ENCODE measurements around the gene MDN1. TPM values are rescaled to one million over a fixed set of nuclear protein-coding genes. Genes with fewer than 3 reads are reported as not detected.
"Not testable (repeated sequence)": the region's sequence is repeated elsewhere in the genome, so short reads cannot be mapped to it uniquely, and the experiment has no call there.

The MDN1 gene
- total RNA-seq, 4 donors from 2014 or later: 13.5 to 22.0 (median 17.0) TPM

DNA sequence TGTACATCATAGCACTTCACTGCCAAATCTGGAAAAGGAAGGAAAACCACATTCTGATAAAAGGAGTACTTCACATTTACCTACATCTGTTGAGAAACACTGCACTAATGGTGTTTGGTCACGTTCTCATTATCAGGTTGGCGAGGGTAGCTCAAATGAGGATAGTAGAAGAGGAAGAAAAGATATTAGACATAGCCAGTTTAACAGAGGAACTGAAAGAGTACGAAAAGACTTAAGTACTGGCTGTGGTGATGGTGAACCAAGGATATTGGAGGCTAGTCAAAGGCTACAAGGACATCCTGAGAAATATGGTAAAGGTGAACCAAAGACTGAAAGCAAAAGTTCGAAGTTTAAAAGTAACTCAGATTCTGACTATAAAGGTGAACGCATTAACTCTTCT lies 42.7 kb upstream of the MDN1 start:
- TF ChIP-seq, protein P1, sequence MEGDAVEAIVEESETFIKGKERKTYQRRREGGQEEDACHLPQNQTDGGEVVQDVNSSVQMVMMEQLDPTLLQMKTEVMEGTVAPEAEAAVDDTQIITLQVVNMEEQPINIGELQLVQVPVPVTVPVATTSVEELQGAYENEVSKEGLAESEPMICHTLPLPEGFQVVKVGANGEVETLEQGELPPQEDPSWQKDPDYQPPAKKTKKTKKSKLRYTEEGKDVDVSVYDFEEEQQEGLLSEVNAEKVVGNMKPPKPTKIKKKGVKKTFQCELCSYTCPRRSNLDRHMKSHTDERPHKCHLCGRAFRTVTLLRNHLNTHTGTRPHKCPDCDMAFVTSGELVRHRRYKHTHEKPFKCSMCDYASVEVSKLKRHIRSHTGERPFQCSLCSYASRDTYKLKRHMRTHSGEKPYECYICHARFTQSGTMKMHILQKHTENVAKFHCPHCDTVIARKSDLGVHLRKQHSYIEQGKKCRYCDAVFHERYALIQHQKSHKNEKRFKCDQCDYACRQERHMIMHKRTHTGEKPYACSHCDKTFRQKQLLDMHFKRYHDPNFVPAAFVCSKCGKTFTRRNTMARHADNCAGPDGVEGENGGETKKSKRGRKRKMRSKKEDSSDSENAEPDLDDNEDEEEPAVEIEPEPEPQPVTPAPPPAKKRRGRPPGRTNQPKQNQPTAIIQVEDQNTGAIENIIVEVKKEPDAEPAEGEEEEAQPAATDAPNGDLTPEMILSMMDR (IDR thresholded peaks at IDR 0.05 in 4 of 5, conservative IDR thresholded peaks at IDR 0.05 in 1 of 5): no peak
- no peak for TF ChIP-seq POLR2A (IDR thresholded peaks at IDR 0.05)
- intact Hi-C loops (cut with DNase I; ENCODE audit: low total_unique reads) (no loop called here), in situ Hi-C loops (cut with MboI; ENCODE audit: low sequenced_read_pairs in 4 of 4) (no loop called here)

DNA sequence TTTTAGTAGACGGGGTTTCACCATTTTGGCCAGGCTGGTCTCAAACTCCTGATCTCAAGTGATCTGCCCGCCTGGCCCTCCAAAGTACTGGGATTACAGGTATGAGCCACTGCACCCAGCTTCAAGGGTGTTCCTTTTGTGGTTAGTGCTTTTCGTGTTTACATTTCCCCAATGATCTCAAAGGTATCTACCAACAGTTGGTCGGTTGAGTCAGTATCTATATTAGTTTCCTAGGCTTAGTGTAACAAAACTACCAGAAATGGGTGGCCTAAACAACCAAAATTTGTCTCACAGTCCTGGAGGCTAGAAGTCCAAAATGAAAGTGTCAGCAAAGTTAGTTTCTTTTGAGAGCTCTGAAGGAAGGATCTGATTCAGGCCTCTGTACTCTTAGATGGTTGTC lies 40.1 kb upstream of the MDN1 start:
- H3K4me3 ChIP-seq: no peak overlapping the region
- H3K9me3 ChIP-seq: no peaks in the 10 kb centered on the region
- H3K27me3 ChIP-seq: no peaks in the 10 kb centered on the region
- no peak for TF ChIP-seq POLR2A (IDR thresholded peaks at IDR 0.05)
- TF ChIP-seq, protein P1 (IDR thresholded peaks at IDR 0.05 in 4 of 5, conservative IDR thresholded peaks at IDR 0.05 in 1 of 5): no peak
- intact Hi-C loops (cut with DNase I; ENCODE audit: low total_unique reads): no loop called here
- H3K4me1 ChIP-seq: no peaks in the 10 kb centered on the region
- ATAC-seq (no peak), DNase-seq (no peak)
- peaks cover 6 to 92% of the 10 kb centered on the region in 2 donors for H3K36me3 ChIP-seq
- in situ Hi-C loops (cut with MboI; ENCODE audit: low sequenced_read_pairs in 4 of 4): no loop called here
- H3K27ac ChIP-seq: no peak overlapping the region

More for the DNA sequence above, 42.7 kb upstream of the MDN1 start:
- no peak for DNase-seq
- no peak overlapping the region for H3K4me3 ChIP-seq
- H3K27ac ChIP-seq: no peak overlapping the region
- no peaks in the 10 kb centered on the region for H3K4me1 ChIP-seq
- no peaks in the 10 kb centered on the region for H3K9me3 ChIP-seq
- no peak for ATAC-seq
- peaks cover 3 to 88% of the 10 kb centered on the region in 2 donors for H3K36me3 ChIP-seq
- no peaks in the 10 kb centered on the region for H3K27me3 ChIP-seq

DNA sequence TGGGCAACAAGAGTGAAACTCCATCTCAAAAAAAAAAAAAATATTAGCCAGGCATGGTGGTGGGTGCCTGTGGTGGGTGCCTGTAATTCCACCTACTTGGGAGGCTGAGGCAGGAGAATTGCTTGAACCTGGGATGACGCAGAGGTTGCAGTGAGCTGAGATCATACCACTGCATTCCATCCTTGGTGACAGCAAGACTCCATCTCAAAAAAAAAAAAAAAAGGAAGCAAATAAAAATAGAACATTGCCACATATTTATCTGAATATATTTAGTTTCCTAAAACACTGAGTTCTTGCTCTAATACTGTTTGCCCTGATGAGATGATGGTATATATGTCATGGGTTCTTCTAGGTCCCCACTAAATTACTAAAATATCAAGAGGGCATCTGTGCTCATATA lies 38.4 kb upstream of the MDN1 start:
- H3K4me3 ChIP-seq: no peak overlapping the region
- H3K36me3 ChIP-seq: peaks cover 6 to 87% of the 10 kb centered on the region in 2 donors
- in situ Hi-C loops (cut with MboI; ENCODE audit: low sequenced_read_pairs in 4 of 4): no loop called here
- no peaks in the 10 kb centered on the region for H3K9me3 ChIP-seq
- H3K4me1 ChIP-seq: no peaks in the 10 kb centered on the region
- H3K27me3 ChIP-seq: no peaks in the 10 kb centered on the region
- intact Hi-C loops (cut with DNase I; ENCODE audit: low total_unique reads): no loop called here
- DNase-seq (no peak), ATAC-seq (no peak)
- TF ChIP-seq, protein P1 (IDR thresholded peaks at IDR 0.05 in 4 of 5, conservative IDR thresholded peaks at IDR 0.05 in 1 of 5): no peak
- TF ChIP-seq POLR2A (IDR thresholded peaks at IDR 0.05): no peak
- no peak overlapping the region for H3K27ac ChIP-seq

DNA sequence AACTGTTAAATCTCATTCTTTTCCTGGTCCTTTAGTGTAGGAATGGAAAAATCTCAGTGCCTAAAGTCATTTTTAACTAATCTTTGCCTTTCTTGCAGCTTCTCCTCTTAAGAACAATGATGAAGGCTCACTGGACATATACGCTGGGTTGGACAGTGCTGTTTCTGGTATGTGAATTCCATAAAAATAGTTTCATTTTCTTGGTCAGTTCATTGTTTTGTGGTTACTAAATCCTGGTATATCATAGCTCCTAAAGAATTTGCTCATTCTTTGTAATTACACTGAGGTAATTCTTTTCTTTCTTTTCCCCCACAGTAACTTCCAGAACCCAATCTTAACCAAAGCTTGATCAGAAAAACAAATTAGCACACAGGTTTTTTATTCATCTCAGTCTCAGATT lies 33.5 kb upstream of the MDN1 start:
- in situ Hi-C loops (cut with MboI; ENCODE audit: low sequenced_read_pairs in 4 of 4) (no loop called here), intact Hi-C loops (cut with DNase I; ENCODE audit: low total_unique reads) (no loop called here)
- DNase-seq (no peak), ATAC-seq (no peak)
- Histone ChIP-seq H3K4me1 (no peaks in the 10 kb centered on the region), H3K4me3 (no peak overlapping the region), H3K36me3 (peaks cover 6 to 43% of the 10 kb centered on the region in 2 donors), H3K27me3 (no peaks in the 10 kb centered on the region), H3K9me3 (no peaks in the 10 kb centered on the region), H3K27ac (no peak overlapping the region)
- TF ChIP-seq, protein P1 (IDR thresholded peaks at IDR 0.05 in 4 of 5, conservative IDR thresholded peaks at IDR 0.05 in 1 of 5): no peak

DNA sequence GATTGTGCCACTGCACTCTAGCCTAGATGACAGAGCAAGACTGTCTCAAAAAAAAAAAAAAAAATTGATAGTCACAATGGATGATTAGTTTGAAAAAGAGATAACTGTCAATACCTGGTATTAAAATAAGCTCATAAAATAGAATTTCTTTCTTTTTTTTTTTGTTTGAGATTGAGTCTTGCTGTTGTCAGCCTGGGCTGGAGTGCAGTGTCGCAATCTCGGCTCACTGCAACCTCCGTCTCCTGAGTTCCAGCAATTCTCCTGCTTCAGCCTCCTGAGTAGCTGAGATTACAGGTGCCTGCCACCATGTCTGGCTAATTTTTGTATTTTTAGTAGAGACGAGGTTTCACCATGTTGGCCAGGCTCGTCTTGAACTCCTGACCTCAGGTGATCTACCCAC lies 27.9 kb upstream of the MDN1 start:
- H3K4me3 ChIP-seq; H3K4me1 ChIP-seq; H3K27ac ChIP-seq; DNase-seq; H3K36me3 ChIP-seq; H3K9me3 ChIP-seq; intact Hi-C loops (cut with DNase I; ENCODE audit: low total_unique reads); in situ Hi-C loops (cut with MboI; ENCODE audit: low sequenced_read_pairs in 4 of 4); ATAC-seq; H3K27me3 ChIP-seq: not testable (repeated sequence)

Measured in gastrocnemius medialis (tissue), 4 donors.